VCaP (cell line): ENCODE measurements around the gene POLL.

Source experiments
- H3K27ac ChIP-seq: fragments of 450-650 bp; 2 replicates; pipeline ENCODE4 v1.5.1; 2017
- TF ChIP-seq, protein P1 (sequence below): fragments of 450-650 bp; conservative IDR thresholded peaks from 2 replicates; pipeline ENCODE4 v1.5.1; 2017; ENCODE audit warnings: mild to moderate bottlenecking, moderate library complexity

POLL gene

DNA sequence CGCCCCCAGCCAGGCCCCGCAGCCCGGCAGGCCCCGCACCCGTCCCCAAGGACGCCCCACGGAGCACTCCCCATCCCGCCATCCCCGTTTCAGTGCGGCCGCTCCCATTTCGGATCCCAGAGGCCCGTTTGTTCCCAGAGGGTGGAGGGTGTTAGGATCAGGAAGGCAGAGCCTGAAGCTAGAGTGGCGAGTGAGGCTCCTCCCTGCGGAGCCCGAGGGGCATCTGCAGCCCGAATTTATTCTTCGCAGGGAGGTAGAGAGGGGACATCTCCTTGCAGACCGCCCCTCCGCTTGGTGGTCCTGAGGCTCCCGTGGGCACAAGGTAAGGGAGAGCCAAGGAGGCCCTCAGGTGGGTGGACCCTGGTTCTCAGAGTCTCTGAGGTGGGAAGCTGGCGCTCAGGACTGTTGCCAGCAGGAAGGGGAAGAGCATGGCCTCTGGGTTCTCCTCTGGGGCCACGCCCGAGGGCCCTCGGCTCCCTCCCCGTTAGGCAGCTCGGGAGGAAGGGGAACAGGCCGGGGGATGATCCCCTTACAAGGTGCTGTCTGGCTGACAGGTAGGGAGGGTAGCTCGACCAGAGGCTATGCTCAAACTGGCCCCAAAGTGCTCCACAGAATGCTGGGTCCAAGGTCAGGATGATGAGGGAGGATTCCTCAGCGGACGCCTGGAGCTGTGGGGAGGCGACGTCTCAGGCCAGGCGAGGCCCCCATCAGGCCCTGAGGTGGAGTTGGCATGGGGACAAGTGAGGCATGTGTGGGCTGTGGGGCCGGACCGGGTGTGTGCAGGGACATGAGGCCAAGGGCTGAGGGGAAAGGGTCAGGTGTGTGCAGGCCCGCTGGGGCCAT is 17.4 kb downstream of the POLL start:
- TF ChIP-seq, protein P1, sequence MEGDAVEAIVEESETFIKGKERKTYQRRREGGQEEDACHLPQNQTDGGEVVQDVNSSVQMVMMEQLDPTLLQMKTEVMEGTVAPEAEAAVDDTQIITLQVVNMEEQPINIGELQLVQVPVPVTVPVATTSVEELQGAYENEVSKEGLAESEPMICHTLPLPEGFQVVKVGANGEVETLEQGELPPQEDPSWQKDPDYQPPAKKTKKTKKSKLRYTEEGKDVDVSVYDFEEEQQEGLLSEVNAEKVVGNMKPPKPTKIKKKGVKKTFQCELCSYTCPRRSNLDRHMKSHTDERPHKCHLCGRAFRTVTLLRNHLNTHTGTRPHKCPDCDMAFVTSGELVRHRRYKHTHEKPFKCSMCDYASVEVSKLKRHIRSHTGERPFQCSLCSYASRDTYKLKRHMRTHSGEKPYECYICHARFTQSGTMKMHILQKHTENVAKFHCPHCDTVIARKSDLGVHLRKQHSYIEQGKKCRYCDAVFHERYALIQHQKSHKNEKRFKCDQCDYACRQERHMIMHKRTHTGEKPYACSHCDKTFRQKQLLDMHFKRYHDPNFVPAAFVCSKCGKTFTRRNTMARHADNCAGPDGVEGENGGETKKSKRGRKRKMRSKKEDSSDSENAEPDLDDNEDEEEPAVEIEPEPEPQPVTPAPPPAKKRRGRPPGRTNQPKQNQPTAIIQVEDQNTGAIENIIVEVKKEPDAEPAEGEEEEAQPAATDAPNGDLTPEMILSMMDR, result peak; percentile 61
- H3K27ac ChIP-seq, result peak overlapping the region; percentile 45; the same call in 1 of the 2 replicates

DNA sequence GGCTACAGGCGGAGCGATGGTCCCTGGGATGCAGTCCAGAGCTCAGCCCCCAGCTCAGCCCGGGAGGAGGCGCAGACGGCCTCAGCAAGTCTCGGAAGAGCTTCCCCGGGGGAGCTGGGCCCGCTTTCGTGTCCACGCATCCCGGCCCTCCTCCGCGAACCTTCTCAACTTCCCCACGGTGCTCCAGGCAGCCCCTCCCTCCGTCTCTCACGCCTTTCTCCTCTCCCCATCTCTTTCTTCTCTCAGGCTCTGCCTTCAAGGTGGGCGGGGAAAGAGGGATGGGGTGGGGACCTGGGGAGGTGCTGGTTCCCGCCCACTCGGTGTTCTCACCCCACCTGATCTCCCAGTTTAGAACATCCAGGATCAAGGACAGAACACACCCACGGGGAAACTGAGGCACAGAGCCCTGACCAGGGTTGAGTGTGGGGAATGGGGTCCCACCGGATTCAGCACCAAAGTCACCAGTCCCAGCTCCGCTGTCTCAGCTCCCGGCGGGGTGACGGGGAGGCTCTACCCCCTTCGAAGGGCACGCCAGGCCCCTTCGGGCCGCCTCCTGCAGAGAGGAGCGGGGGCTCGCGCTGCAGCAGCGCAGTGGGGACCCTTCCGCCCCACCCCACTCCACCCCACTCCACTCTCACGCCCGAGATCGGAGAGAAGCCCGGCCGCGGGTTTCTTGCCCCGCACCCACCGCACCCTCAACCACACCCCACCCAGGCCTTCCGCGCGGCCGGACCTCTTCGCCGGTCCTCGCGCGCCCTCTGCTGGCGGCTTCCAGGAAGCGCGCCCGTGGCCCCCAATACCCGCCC is 18.2 kb downstream of the POLL start:
- TF ChIP-seq, protein P1, result peak; percentile 86
- H3K27ac ChIP-seq, result peak overlapping the region; percentile 45; the same call in 1 of the 2 replicates

DNA sequence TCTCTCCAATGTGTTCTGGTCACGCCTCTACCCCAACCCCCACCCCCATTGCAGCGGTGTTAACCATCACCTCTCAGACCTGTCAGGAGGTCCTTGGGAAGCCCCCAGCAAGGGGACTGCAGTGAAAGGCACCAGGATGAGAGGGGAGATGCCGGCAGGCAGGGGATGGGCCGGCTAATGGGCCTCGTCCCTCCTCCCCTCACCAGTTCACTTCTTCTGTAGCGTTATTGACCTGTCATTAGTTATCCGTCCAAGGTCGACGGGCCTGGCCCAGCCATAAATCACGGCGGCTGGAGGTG is 18.8 kb downstream of the POLL start:
- no peak overlapping the region for H3K27ac ChIP-seq
- TF ChIP-seq, protein P1, result no peak

DNA sequence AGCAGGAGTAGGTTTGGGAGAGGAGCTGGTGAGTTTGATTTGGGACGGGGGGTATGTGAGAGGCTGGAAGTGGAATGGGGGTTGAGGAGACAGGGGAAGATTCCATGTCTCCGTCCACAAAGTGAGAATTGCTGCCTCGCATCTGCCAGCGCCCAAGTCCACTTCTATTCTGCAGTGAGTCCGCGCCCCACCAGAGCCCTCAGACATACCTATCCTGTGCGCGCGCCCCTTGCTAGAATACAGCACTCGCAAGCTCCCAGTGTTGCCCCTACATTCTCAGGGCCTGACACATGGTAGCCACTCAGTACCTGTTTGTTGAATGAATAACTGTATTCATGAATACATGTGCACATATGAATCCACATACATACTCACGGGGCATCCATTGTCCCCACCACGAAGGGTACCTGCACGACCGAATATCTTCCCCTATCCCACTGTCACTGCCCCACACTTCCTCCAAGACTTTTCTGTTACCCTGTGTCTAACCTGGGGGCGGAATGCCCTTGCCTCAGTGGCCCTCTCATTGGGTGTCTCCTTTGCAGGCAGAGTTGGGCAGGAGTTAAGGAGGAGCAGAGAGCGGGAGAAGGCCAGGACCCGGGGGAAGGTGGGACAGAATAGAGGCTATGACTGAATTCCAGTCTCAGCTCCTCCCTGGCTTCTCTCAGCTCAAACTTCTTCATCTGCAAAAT is 19.9 kb downstream of the POLL start:
- TF ChIP-seq, protein P1, result no peak
- no peak overlapping the region for H3K27ac ChIP-seq

DNA sequence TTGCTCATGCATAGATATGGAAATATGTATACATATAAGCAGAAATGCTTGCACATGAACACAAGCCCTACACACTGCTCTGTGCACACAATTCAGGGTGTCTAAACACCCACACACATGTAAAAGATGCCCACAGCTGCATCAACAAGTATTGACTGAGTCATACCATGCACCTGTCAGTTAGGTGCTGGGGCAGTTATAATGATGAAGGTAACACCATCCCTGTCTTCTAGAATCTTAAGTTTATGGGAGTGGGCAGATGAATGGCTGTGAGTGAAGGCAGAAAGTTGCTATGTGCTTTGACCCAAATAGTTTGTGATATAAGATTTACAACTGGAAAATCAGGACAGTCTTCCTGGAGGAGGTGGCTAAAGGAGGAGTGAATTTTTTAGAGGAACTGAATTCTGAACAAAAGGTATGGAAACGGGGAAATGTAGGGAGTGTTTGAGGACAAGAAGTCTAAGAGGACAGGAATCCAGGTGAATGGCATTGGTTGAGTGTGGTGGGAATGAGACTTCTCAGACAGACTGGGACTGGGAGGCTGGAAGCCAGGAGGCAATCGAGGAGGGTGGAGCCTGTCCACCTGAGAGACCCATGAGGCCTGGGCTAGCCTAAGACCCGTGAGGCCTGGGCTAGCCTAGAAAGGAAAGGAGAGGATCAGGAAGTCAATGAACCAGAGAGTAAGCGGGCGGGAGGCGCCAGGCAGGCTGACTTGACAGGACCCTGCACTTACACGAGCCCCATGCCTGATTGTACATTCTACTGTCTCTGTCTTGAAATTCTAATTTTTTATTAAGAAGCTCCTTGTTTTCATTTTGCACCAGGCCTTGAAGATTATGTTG is 20.7 kb downstream of the POLL start:
- no peak overlapping the region for H3K27ac ChIP-seq
- TF ChIP-seq, protein P1, result no peak

DNA sequence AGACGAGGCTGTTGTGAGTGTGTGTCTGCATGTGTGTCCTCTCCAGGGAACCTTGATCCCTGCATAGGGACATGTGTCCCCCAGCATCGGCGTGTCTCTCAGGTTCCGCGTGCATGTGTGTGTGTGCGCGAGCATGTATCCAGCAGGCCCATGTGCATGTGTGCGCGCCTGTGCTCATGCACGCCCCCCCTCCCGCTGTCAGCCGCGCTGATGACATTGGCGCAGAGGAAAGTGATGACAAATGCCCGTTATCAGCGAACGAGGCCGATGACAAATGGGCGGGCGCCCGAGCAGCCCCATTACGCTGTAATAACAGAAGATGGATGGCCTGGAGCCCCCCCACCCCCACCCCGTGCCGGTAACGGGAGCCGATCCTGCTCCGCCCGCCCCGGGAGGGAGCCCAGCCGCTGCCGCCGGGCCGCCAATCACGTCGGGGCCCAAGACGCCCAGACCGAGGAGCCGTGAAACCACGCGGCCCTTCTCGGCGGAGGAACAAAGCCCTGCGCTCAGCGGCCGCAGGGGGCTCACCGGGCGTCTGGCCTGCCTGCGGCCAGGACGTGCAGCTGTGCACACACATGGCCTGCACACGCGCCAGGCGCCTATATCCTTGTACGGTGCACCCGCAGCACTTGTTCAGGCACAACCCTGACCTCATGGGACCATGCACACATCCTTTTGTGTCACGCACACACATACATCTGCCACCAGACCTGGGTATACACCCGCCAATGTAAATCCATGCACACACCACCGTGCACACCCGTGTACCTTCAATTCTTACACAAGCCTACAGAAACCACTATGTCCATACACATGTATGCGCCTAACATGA is 21.5 kb downstream of the POLL start:
- H3K27ac ChIP-seq, result no peak overlapping the region
- TF ChIP-seq, protein P1, result no peak
